Measurements from ENCODE around the gene RASGRP2.

The RASGRP2 gene

GRCh38 chr11:64698427-64698826 lies 45.5 kb downstream of the RASGRP2 start:
- DNase-seq (ENCODE audit: low read depth in 3 of 3): no peak

GRCh38 chr11:64697663-64698375 lies 46.1 kb downstream of the RASGRP2 start:
- no peak for DNase-seq (ENCODE audit: low read depth in 3 of 3)

DNA sequence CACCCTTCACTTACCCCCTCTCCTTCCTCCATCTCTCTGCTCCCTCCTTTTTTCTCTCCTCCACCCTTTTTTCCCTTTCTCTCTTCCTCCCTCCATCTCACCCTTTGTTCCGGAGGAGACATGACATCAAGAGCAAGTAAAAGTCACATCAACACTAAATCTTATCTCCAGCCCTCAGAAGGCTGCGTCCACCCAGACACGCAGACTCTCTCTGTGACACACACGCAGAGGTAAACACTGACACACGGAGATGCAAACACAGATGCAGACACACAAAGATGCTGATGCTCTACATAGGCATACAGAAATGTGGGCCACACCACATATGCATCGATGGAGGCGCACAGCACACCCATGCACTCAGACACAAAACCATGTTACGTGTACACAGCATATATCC lies 47.9 kb downstream of the RASGRP2 start:
- no peak for DNase-seq (ENCODE audit: low read depth in 3 of 3)

- DNase-seq (ENCODE audit: low read depth in 3 of 3): no peak
Observed at GRCh38 chr11:64695548-64695947, 48.4 kb downstream of the RASGRP2 start.

DNA sequence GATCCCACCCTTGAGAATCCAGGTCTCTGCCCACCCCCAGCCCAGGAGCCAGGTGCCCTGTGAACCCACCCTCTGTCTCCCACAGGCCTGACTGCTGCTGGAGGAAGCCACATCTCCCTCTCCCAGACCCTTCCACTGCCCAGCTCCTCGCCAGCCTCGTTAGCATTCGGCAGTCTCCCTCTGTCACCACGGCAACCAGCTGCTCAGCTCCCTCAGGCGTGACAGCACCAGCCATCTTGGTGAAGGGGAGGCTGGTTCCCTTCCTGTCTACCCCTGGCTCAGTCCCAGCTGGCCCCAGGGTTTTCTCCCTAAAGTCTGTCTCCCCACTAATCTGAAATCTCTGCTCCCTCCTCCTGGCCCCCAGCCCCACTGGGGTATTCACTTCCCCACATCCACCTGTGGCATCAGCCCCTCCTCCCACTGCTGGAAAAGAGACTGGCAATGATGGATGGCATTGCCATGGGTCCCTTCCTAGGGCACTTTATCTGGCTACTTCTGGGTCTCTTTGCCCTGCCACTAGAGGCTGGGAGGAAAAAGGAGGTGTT lies 49.0 kb downstream of the RASGRP2 start:
- no peak for DNase-seq (ENCODE audit: low read depth in 3 of 3)

- no peak for DNase-seq (ENCODE audit: low read depth in 3 of 3)
Observed at GRCh38 chr11:64694026-64694755, 49.8 kb downstream of the RASGRP2 start.

DNA sequence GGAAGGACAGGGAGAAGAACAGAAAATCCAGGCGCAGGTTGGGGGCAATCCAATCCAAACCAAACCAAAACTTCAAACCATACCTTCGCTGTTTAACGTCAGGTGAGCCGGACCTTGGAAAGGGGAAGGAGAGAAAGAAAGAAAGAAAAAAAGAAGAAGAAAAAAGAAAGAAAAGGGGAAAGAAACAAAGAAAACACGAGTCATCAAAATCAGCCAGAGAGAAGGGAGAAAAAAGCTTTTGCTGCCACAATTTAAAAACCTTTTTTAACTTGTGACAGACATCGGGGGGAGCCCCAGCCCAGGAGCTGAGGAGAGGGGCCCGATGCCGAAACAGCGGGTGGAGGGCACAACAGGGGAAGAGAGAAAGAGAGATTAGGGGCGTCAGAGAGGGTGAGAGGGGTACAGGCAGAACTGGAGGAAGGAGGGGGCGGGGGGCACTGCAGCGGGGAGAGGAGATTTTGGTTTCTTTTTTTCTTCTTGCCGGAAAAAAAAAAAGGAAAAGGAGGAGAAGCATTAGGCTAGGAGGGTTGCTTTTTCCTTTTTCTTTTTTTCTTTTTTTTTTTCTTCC lies 51.1 kb downstream of the RASGRP2 start:
- no peak for DNase-seq (ENCODE audit: low read depth in 3 of 3)

- DNase-seq (ENCODE audit: low read depth in 3 of 3): no peak
Observed at GRCh38 chr11:64691543-64691942, 52.4 kb downstream of the RASGRP2 start.

DNA sequence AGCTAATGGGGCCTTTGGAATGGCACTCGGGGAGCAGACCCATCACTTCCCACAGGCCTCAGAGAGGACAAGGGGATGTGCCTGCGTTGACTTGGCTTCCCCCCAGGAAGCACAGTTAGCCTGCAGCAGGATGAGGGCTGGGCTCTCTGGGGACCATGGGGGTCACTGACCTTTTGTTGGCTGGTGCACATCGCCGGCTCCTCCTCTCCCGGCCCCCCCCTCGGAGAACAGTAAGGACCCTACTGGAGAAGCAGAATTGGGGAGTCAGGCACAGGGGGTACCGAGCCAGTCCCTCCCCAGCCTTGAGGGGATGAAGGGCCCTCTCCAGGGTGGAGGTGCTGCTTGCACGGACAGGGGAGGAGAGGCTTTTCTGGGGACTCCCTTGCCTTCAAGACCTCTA lies 53.7 kb downstream of the RASGRP2 start:
- DNase-seq (ENCODE audit: low read depth in 3 of 3): no peak

GRCh38 chr11:64688534-64688982 lies 55.4 kb downstream of the RASGRP2 start:
- peak; percentile 77 to 84 (median 82) for DNase-seq (ENCODE audit: low read depth in 3 of 3)

DNA sequence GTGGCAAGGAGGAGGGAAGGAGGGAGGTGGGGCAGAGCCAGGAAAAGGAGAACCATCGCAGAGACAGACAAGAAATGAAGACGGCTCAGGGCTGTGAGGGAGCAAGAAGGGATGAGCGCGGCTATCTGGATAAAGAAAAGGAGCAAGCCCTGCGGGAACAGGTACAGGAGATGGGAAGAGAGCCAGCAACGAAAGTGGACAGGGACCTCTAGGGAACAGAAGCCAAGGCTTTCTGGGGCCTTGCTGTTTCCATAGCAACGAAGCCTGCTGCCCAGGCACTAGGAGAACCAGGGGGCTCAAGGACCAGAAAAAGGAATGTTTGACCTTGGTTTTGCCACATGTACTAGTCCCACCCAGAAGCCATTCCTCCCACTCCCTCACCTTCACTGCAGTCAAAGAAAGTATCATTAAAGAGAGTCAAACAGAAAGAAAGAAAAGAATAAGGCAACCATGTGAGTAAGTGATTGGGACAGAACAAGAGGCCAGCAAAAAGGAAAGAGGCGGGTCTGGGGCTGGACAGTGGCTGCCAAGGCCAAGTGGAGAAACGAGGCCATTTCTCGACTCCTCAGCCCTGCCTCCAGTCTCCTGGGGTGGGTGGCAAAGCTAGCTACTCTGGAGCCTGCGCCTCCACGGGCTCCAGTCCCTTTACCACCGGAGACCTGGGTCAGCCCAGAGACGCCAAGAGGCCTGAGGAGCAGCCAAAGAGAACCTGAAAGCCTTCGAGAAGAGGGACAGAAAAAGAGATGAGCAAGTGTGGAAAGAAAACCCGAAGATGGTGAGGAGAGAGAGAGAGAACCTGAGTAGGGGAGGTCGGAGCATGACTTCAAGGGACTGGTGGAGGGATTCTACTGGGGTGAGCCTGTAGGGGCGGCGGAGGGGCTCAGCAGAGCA lies 56.1 kb downstream of the RASGRP2 start:
- DNase-seq (ENCODE audit: low read depth in 3 of 3): no peak

DNA sequence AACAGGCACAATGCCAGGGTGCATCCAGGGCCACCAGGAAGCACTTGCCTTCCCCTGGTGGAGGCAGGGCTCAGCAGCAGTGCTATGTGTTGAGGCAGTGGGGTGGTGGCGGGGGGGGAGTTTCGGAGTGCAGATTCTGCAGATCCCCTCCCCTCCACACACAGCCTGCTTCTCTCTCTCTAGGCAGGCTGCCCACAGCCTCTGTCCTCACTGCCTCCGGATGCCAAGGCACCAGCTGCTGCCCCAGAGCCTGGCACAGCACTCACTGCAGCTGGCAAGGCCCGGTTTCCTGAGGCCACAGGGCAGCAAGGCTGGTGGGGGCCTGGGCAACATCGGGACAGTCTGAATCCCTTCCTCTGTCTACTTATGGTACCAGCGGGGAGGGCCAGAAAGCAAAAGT lies 56.7 kb downstream of the RASGRP2 start:
- no peak for DNase-seq (ENCODE audit: low read depth in 3 of 3)

- DNase-seq (ENCODE audit: low read depth in 3 of 3): no peak
Observed at GRCh38 chr11:64686466-64687170, 57.3 kb downstream of the RASGRP2 start.

- DNase-seq (ENCODE audit: low read depth in 3 of 3): no peak
Observed at GRCh38 chr11:64685536-64685935, 58.4 kb downstream of the RASGRP2 start.

- DNase-seq (ENCODE audit: low read depth in 3 of 3): no peak
Observed at GRCh38 chr11:64684357-64684756, 59.6 kb downstream of the RASGRP2 start.

GRCh38 chr11:64681171-64681570 lies 62.8 kb downstream of the RASGRP2 start:
- DNase-seq (ENCODE audit: low read depth in 3 of 3): no peak

GRCh38 chr11:64679846-64680245 lies 64.1 kb downstream of the RASGRP2 start:
- no peak for DNase-seq (ENCODE audit: low read depth in 3 of 3)

- no peak for DNase-seq (ENCODE audit: low read depth in 3 of 3)
Observed at GRCh38 chr11:64677441-64678023, 66.4 kb downstream of the RASGRP2 start.
